NCI-H69 (cell line): ENCODE data around the gene SRSF1.
A peak's percentile ranks its signal among the peaks of the same experiment; 100 is the strongest.

Source experiments
- DNase-seq: peaks from one replicate; lab custom pipeline; 2025; lab: John Stamatoyannopoulos, UW

SRSF1 gene

GRCh38 chr17:58019039-58019438 lies 12.0 kb upstream of the SRSF1 start:
- peak; percentile 43 for DNase-seq

GRCh38 chr17:58010067-58010799 lies 3.2 kb upstream of the SRSF1 start:
- no peak for DNase-seq

- DNase-seq: peak; percentile 72
Observed at GRCh38 chr17:58007781-58008706, 998 bp upstream of the SRSF1 start.

- DNase-seq: peak; percentile 91
Observed at GRCh38 chr17:58006560-58006923, 504 bp downstream of the SRSF1 start.

GRCh38 chr17:58005728-58006559 lies 1.1 kb downstream of the SRSF1 start:
- no peak for DNase-seq

- DNase-seq: peak; percentile 39
Observed at GRCh38 chr17:58005031-58005727, 1.9 kb downstream of the SRSF1 start.

- no peak for DNase-seq
Observed at GRCh38 chr17:58004060-58004459, 3.0 kb downstream of the SRSF1 start.

GRCh38 chr17:58002973-58003372 lies 4.1 kb downstream of the SRSF1 start:
- DNase-seq: no peak

- DNase-seq: no peak
Observed at GRCh38 chr17:58002154-58002948, 4.7 kb downstream of the SRSF1 start.

- DNase-seq: no peak
Observed at GRCh38 chr17:58001461-58002124, 5.5 kb downstream of the SRSF1 start.

GRCh38 chr17:57999496-58000017 lies 7.5 kb downstream of the SRSF1 start:
- DNase-seq: peak; percentile 83

- no peak for DNase-seq
Observed at GRCh38 chr17:57999010-57999495, 8.0 kb downstream of the SRSF1 start.

- DNase-seq: no peak
Observed at GRCh38 chr17:57997085-57997809, 9.8 kb downstream of the SRSF1 start.

- peak; percentile 93 for DNase-seq
Observed at GRCh38 chr17:57995076-57995956, 11.7 kb downstream of the SRSF1 start.

- DNase-seq: peak; percentile 63
Observed at GRCh38 chr17:57994436-57994835, 12.6 kb downstream of the SRSF1 start.

GRCh38 chr17:57993471-57994365 lies 13.3 kb downstream of the SRSF1 start:
- DNase-seq: peak; percentile 97

- DNase-seq: no peak
Observed at GRCh38 chr17:57991537-57991936, 15.5 kb downstream of the SRSF1 start.
